HG03064 (cell line): ENCODE measurements around the gene HHIP.

Experiments used
- ATAC-seq: cut with Tn5 transposase; IDR thresholded peaks from one replicate; pipeline ENCODE4 v1.9.1; 2021; ENCODE audit warnings: low read depth; ENCODE audit not compliant: unreplicated experiment

HHIP gene

DNA sequence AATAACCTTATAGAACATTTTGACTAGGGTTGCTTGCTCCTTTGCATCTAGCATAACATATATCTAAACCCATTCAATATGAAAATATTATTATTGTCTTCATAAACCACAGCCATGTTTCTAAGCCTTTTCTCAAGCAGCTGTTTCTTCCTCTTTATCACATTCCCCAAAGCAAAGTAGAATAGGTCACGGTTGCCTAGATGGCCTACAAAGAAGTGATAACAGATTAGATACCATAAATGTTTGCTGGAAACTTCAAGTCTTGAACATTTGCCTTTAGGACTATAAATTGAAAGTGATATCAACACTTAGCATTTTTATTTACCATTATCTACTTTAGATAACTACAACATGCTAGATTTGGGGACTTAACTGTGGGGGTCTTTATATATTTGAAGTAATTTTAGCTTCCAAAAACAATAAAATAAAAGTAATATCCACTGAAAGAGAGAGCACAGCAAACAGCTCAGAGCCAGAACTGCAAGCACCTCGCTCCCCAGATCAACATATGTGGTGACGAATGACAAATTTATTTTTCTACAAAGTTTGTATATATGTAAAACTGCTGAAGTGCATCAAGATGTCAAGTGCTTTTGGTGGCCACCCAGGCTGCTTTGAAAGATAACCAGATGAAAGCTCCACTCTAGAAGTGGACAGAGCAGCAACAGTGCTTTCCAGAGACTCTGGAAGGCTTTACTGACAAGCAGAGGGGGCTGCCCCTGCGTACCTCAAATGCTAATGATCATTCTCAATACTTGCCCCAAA, 8.0 kb downstream of the HHIP start:
- no peak for ATAC-seq

DNA sequence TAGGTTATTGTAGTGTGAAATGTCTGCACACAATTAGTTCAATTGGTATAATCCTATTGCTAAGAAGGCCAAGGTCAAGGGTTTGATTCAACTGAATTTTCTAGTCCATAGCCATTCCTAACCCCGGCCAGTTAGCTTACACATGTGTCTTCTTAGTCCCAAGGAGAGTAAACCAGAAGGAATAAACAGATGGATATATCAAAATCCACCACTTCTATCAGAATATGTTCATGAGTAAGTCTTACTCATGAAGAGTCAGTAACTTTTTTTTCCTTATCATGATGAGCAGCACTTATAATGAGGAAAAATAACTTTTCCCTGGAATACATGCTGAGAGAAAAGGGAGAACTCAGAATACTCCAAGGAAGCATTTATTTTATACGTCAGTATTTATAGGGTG, 9.5 kb downstream of the HHIP start:
- ATAC-seq = no peak

DNA sequence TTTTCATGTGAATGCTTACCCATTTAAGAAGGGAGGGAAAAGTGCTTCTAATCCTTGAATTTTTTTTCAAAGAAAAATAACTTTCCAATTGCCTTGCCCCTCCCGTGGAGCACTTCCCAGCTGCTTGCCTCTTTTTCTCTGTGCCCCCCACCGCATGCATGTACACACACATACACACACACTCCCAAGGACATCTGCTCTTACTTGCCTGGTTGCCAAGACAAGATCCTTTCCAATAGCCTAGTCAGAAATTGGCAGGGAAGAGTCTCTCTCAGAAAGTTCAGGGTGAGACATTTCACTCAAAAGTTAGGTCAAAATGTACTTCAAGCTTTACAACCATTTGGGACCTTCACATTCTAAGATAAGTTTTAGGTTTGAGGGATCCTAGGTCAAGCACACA, 10.9 kb downstream of the HHIP start:
- ATAC-seq = no peak

DNA sequence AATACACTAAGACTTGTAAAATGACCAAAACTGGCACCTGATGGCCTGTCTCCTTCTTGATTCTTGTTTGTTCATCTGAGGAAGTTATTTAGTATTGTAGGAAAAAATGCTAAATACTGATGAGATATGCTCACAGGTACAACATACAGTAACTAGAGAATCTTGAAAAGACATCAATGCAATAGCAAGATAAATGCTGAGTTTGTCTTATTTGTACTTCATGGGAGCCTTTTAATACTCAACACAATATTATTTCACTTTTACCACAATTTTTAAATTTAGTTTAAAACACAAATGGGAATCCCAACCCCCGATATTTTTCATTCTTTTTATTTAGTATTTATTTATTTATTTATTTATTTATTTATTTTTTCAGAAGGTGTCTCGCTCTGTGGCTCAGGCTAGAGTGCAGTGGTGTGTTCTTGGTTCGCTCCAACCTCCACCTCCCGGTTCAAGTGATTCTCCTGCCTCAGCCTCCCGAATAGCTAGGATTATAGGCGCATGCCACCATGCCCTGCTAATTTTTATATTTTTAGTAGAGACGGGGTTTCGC, 12.1 kb downstream of the HHIP start:
- no peak for ATAC-seq

DNA sequence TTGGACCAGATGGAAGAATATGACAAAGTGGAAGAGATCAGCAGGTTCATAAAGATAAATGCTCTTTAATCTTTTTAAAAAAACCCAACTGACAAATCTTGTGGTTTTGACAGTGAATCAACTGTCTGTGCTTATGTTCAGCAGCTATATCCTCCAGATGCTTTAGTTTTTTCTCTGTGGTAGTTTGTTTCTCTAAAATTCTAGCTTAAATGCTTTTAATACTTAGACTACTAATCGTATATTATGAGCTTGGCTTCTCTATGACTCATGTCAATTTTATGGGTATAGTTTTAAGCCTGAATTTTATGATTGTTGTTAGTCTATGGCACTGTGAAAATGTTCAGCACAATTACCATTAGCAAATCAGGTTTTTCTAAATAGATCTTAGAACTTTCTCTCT, 12.9 kb downstream of the HHIP start:
- ATAC-seq = no peak

DNA sequence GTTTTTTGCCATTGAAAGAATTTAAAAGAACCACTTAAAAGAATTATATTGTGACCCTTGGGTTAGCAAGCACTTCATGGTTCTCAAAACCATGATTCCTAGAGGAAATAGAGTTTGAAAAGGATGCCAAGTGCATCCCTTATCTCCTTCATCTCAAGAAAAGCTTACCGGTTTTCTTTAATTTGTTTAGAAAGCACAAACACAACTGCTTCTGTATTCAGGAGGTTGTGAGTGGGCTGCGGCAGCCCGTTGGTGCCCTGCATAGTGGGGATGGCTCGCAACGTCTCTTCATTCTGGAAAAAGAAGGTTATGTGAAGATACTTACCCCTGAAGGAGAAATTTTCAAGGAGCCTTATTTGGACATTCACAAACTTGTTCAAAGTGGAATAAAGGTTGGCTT, 13.5 kb downstream of the HHIP start:
- no peak for ATAC-seq

DNA sequence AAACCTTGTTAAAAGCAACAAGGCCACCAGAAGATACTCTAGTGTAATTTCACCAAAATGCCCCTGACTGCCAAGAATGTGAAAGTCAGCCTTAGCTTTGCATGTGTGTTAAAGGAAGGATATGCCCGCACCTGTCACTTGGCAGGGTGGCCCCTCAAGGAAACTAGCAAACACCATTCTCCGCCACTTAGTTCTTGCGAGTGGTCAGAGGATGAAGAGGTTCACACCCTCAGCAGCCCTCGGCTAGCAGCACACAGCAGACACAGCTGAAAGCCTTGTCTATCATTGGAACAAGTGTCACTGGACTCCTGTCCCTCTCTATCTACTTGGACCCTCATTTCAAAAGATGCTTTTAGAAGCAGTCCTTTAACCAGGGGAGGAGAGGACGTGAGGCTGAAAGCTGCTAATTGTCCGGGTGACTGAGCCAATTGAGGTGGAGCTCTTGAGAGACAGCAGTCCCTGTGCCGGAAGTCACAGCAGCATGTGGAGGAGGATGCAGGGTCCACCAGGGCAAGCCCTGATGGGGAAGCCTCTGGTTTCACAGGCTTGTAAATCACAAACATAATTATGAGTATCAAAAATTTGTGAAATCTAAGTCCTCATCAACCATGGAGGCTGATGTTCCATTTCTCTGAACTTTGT, 18.0 kb downstream of the HHIP start:
- no peak for ATAC-seq

- no peak for ATAC-seq
Measured at GRCh38 chr4:144666539-144667175, 20.7 kb downstream of the HHIP start.

- ATAC-seq = no peak
Measured at GRCh38 chr4:144667500-144667899, 21.5 kb downstream of the HHIP start.

DNA sequence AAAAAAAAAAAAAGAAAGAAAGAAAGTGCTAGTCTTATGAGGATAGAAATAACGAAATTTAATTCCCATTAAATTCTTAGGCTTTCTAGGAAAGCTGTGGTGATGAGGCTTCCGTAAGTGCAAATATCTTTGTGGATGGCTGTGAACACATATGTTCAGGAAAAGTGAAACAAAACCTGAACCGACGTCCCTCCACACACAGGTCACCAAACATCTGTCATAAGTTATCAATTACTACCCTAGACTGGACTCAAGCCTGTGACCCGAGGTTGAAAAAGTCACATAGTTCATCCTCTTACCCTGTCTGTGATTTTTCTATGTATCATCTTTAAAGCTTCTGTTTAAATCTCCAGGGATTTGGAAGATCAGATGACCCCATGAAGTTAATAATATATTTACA, 24.8 kb downstream of the HHIP start:
- no peak for ATAC-seq

- ATAC-seq = no peak
Measured at GRCh38 chr4:144674711-144675110, 28.8 kb downstream of the HHIP start.

DNA sequence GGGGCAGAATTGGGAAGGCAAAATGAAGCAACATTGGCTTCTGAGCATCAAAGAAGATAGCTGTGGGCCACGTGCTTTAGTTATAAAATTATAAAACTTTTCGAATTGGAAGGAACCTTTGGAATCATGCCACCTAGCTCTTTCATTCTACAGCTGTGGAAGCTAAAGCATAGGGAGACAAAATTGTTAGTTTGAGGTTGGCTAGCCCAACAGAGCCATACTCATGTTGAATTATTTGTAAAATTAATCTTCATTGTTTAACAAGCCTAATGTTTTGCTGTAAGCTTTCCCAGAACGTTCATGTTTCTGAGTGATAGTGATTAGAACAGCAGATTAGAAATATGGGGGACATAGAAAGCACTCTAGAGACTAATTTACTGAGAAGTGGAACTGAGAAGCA, 35.9 kb downstream of the HHIP start:
- ATAC-seq = no peak

- no peak for ATAC-seq
Measured at GRCh38 chr4:144683516-144683915, 37.6 kb downstream of the HHIP start.

GRCh38 chr4:144685911-144686310, 40.0 kb downstream of the HHIP start:
- ATAC-seq = no peak

DNA sequence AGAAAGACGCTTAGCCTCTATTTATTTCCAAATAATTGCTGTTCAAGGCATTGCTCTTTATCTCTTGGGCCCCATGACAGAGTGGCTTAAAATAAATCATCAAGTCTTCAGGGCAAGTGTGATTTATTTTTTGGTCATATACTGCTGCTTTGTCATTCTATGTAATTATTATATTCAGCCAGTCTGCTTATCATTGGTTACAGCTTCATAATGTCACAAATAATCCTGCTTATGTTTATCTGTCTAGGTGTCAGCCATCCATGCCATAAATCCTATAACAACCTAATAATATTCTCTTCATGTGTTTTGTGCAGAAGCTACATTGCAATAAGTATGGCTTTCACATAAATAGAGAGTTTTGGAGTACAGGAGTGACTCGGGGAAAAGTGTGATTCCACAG, 41.0 kb downstream of the HHIP start:
- ATAC-seq = no peak

DNA sequence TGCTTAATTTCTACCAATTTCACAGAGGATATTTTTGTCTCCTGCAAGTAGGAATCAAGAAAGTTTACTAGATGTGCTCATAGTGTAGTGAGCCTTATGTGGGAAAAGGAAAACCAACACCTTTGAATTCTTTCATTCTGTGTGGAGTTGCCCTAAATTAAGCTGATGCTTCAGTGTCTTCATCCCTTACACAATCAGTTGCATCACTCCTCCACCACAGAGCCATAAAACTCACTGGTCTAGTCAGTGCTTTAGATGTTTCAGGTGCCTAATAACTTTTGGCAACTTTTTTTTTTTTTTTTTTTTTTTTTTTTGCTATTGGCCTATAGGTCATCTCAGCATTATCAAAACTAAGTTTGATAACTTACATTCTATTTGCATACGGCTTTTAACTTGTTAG, 41.5 kb downstream of the HHIP start:
- no peak for ATAC-seq

DNA sequence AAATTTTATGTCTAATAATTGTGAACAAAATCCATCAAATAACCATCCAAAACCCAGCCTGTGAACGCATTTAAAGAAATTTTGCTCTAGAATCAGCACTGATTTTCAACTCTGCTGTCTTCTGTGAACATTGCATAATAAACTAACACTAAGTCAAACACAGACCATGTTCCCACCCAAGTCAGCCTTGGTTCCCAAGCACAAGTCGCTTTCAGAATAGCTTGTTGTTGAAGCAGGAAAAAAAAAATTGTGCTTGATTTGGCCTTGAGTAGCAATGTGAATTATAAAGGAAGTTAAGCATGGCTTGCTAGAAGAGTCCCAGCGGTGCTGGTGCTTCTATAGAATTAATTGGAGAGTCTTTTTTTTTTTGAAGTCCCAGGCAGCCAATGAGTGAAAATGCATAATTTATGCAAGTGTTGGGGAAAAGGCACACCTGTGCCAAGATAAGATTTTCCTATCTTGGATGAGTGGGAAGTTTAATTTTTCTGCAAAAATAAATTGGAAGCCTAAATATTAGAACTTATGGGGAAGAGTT, 42.1 kb downstream of the HHIP start:
- no peak for ATAC-seq

GRCh38 chr4:144689125-144689524, 43.2 kb downstream of the HHIP start:
- ATAC-seq = no peak

GRCh38 chr4:144695721-144696120, 49.8 kb downstream of the HHIP start:
- ATAC-seq = no peak

GRCh38 chr4:144696376-144696775, 50.4 kb downstream of the HHIP start:
- ATAC-seq = no peak

DNA sequence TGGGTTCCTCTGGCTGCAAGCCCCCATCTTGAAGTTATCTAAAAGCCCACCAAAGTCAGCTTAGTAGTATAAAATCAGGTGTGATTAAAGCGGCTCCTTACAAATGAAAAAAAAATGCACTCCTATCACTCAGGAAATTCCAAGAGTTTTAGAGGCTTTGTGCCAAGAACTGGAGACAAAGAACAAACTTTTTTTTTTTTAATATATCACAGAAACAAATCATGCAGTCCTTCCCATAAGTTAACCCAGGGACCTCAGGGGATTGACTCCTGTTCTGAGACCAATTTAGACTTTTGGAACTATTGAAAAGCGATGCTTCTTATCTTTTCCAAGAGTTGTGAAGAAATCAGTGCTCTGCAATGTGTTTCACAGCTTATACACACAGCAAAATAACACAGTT, 53.6 kb downstream of the HHIP start:
- no peak for ATAC-seq
